WTC11 (cell line): Measurements from ENCODE around the gene ZMIZ1. TPM values are rescaled to one million over a fixed set of nuclear protein-coding genes. Genes with fewer than 3 reads are reported as not detected.

Source experiments
- ATAC-seq: fragments of 200-7000 bp; cut with Tn5 transposase; 2 replicates; pipeline ENCODE4 v1.10.0; 2021; ENCODE audit warnings: mild to moderate bottlenecking, moderate library complexity
- CTCF ChIA-PET: fragments of 300-600 bp; sonication (Branson Sonifier 250); formaldehyde crosslinking; loops from one replicate; lab custom pipeline; 2021; ENCODE audit warnings: antibody characterized with exemption; lab: Charles Lee
- POLR2A ChIA-PET: fragments of 350-600 bp; sonication (Branson Sonifier 250); formaldehyde crosslinking; loops from one replicate; lab custom pipeline; 2021; ENCODE audit warnings: antibody characterized with exemption; lab: Charles Lee
- DNase-seq: peaks from one replicate; pipeline ENCODE4 v3.0.0; 2021; ENCODE audit warnings: low spot score
- H3K27ac Mint-ChIP-seq: 2 replicates; pipeline ENCODE4 v1.8.0; 2021; ENCODE audit warnings: mixed read lengths
- H3K27me3 Mint-ChIP-seq: 2 replicates; pipeline ENCODE4 v1.8.0; 2021; ENCODE audit warnings: low read depth, mild to moderate bottlenecking, moderate library complexity, mixed read lengths
- H3K36me3 Mint-ChIP-seq: 2 replicates; pipeline ENCODE4 v1.8.0; 2021; ENCODE audit warnings: mixed read lengths
- H3K4me1 Mint-ChIP-seq: 2 replicates; pipeline ENCODE4 v1.8.0; 2022; ENCODE audit warnings: mixed read lengths
- H3K4me3 Mint-ChIP-seq: 2 replicates; pipeline ENCODE4 v1.8.0; 2021; ENCODE audit warnings: mild to moderate bottlenecking, moderate library complexity, mixed read lengths
- H3K9me3 Mint-ChIP-seq: 2 replicates; pipeline ENCODE4 v1.8.0; 2021; ENCODE audit warnings: mixed read lengths
- ATF2 ChIP-seq: sonication (generic); formaldehyde crosslinking; IDR thresholded peaks from 2 replicates; pipeline ENCODE4 v1.8.1; 2022; ENCODE audit warnings: low read depth, missing genetic modification reagents, borderline replicate concordance
- CBFB ChIP-seq: sonication (generic); formaldehyde crosslinking; IDR thresholded peaks from 2 replicates; pipeline ENCODE4 v1.8.1; 2022; ENCODE audit warnings: mild to moderate bottlenecking, low read depth, missing genetic modification reagents
- CREM ChIP-seq: sonication (generic); formaldehyde crosslinking; IDR thresholded peaks from 2 replicates; pipeline ENCODE4 v1.8.1; 2022; ENCODE audit warnings: mild to moderate bottlenecking, missing genetic modification reagents, moderate library complexity
- E2F1 ChIP-seq: sonication (generic); formaldehyde crosslinking; IDR thresholded peaks from 2 replicates; pipeline ENCODE4 v1.8.0; 2022; ENCODE audit warnings: mild to moderate bottlenecking, missing genetic modification reagents
- ETV6 ChIP-seq: sonication (generic); formaldehyde crosslinking; IDR thresholded peaks from 2 replicates; pipeline ENCODE4 v1.8.1; 2022; ENCODE audit warnings: mild to moderate bottlenecking, missing genetic modification reagents
- GRHL2 ChIP-seq: fragments of 250-450 bp; sonication (Bioruptor Pico); IDR thresholded peaks from 2 replicates; pipeline ENCODE4 v1.8.0; 2022; ENCODE audit warnings: mild to moderate bottlenecking, moderate library complexity; ENCODE audit not compliant: insufficient replicate concordance, severe bottlenecking
- MAX ChIP-seq: sonication (generic); formaldehyde crosslinking; IDR thresholded peaks from 2 replicates; pipeline ENCODE4 v1.8.0; 2022; ENCODE audit warnings: mild to moderate bottlenecking, missing genetic modification reagents
- MXD4 ChIP-seq: fragments of 250-450 bp; sonication (Bioruptor Pico); IDR thresholded peaks from 2 replicates; pipeline ENCODE4 v1.8.0; 2021; ENCODE audit warnings: mild to moderate bottlenecking, moderate library complexity, borderline replicate concordance
- NR3C1 ChIP-seq: sonication (generic); formaldehyde crosslinking; conservative IDR thresholded peaks from 2 replicates; pipeline ENCODE4 v1.8.1; 2023; ENCODE audit warnings: low read depth, mild to moderate bottlenecking, missing genetic modification reagents
- PREB ChIP-seq: sonication (generic); formaldehyde crosslinking; IDR thresholded peaks from 2 replicates; pipeline ENCODE4 v1.8.1; 2022; ENCODE audit warnings: mild to moderate bottlenecking, missing genetic modification reagents, moderate library complexity, borderline replicate concordance
- RELA ChIP-seq: sonication (generic); formaldehyde crosslinking; IDR thresholded peaks from 2 replicates; pipeline ENCODE4 v1.8.1; 2022; ENCODE audit warnings: missing genetic modification reagents, mild to moderate bottlenecking, borderline replicate concordance
- SMAD4 ChIP-seq: sonication (generic); formaldehyde crosslinking; IDR thresholded peaks from 2 replicates; pipeline ENCODE4 v1.8.0; 2022; ENCODE audit warnings: mild to moderate bottlenecking, missing genetic modification reagents
- SOX15 ChIP-seq: fragments of 250-450 bp; sonication (Bioruptor Pico); IDR thresholded peaks from 2 replicates; pipeline ENCODE4 v1.9.0; 2021; ENCODE audit warnings: mild to moderate bottlenecking
- TEAD1 ChIP-seq: sonication (generic); formaldehyde crosslinking; IDR thresholded peaks from 2 replicates; pipeline ENCODE4 v1.8.0; 2022; ENCODE audit warnings: mild to moderate bottlenecking, missing genetic modification reagents
- USF1 ChIP-seq: sonication (generic); formaldehyde crosslinking; IDR thresholded peaks from 2 replicates; pipeline ENCODE4 v1.8.0; 2022; ENCODE audit warnings: mild to moderate bottlenecking, missing genetic modification reagents
- ZNF138 ChIP-seq: sonication (generic); formaldehyde crosslinking; conservative IDR thresholded peaks from 2 replicates; pipeline ENCODE4 v1.8.1; 2022; ENCODE audit warnings: mild to moderate bottlenecking, moderate library complexity, missing genetic modification reagents
- ZNF281 ChIP-seq: sonication (generic); formaldehyde crosslinking; IDR thresholded peaks from 2 replicates; pipeline ENCODE4 v1.8.0; 2023; ENCODE audit warnings: mild to moderate bottlenecking, missing genetic modification reagents
- ZNF317 ChIP-seq: sonication (generic); formaldehyde crosslinking; IDR thresholded peaks from 2 replicates; pipeline ENCODE4 v1.8.1; 2023; ENCODE audit warnings: low read depth, mild to moderate bottlenecking, moderate library complexity, missing genetic modification reagents, borderline replicate concordance
- ZNF671 ChIP-seq: fragments of 250-450 bp; sonication (Bioruptor Pico); IDR thresholded peaks from 2 replicates; pipeline ENCODE4 v1.8.0; 2021; ENCODE audit warnings: mild to moderate bottlenecking
- total RNA-seq: library from RNA; stranded (reverse); gene quantifications from 3 replicates; pipeline ENCODE4 v1.2.3, GENCODE V29; 2021

ZMIZ1 gene
- total RNA-seq, 1 experiment from 2014 or later: 44.4 TPM

GRCh38 chr10:79326361-79327089 is 257.8 kb downstream of the ZMIZ1 start (continued):
- no peak for TF ChIP-seq PREB

- Mint-ChIP-seq H3K9me3 (peaks cover 3% of the 10 kb centered on the region), H3K36me3 (peaks cover 2% of the 10 kb centered on the region; the same call in 1 of the 2 replicates), H3K27ac (no peak overlapping the region), H3K4me1 (no peaks in the 10 kb centered on the region), H3K4me3 (no peak overlapping the region), H3K27me3 (peaks cover 3% of the 10 kb centered on the region; the same call in 1 of the 2 replicates)
- DNase-seq: no peak
- ChIA-PET CTCF (no interaction called here), POLR2A (no interaction called here)
- ATAC-seq: no peak
- TF ChIP-seq RELA (CRISPR knock-in tag) (no peak), NR3C1 (CRISPR knock-in tag) (no peak), ETV6 (no peak), USF1 (CRISPR knock-in tag) (no peak), CBFB (CRISPR knock-in tag) (no peak), ZNF671 (CRISPR knock-in tag) (no peak), ZNF317 (CRISPR knock-in tag) (no peak), TEAD1 (CRISPR knock-in tag) (no peak), SOX15 (CRISPR knock-in tag) (no peak), SMAD4 (no peak), CREM (CRISPR knock-in tag) (no peak), ZNF138 (CRISPR knock-in tag) (no peak), E2F1 (CRISPR knock-in tag) (no peak), ZNF281 (CRISPR knock-in tag) (no peak), GRHL2 (CRISPR knock-in tag) (no peak), MXD4 (CRISPR knock-in tag) (no peak), ATF2 (CRISPR knock-in tag) (no peak), MAX (no peak)
These were observed 258.3 kb downstream of the ZMIZ1 start for GRCh38 chr10:79327090-79327457.
